Chondrocyte (in vitro differentiated cells): ENCODE data around the gene TBC1D16. TPM values are rescaled to one million over a fixed set of nuclear protein-coding genes. Genes with fewer than 3 reads are reported as not detected.

ENCODE experiments used
- DNase-seq: peaks from one replicate; pipeline ENCODE4 v3.0.0; 2021; ENCODE audit warnings: mixed read lengths, low spot score
- H3K27ac Mint-ChIP-seq: one replicate; pipeline ENCODE4 v1.8.0; 2021; ENCODE audit warnings: mild to moderate bottlenecking, moderate library complexity, mixed read lengths; ENCODE audit not compliant: unreplicated experiment
- H3K27me3 Mint-ChIP-seq: 2 replicates; pipeline ENCODE4 v1.8.0; 2021; ENCODE audit warnings: low read depth, mixed read lengths
- H3K36me3 Mint-ChIP-seq: 2 replicates; pipeline ENCODE4 v1.8.0; 2021; ENCODE audit warnings: low read depth, mixed read lengths
- H3K4me1 Mint-ChIP-seq: 2 replicates; pipeline ENCODE4 v1.8.0; 2021; ENCODE audit warnings: low read depth, mild to moderate bottlenecking, mixed read lengths
- H3K4me3 Mint-ChIP-seq: one replicate; pipeline ENCODE4 v1.8.0; 2021; ENCODE audit warnings: mild to moderate bottlenecking, moderate library complexity, mixed read lengths; ENCODE audit not compliant: unreplicated experiment
- H3K9me3 Mint-ChIP-seq: 2 replicates; pipeline ENCODE4 v1.8.0; 2021; ENCODE audit warnings: low read depth, mixed read lengths
- total RNA-seq: library from RNA; stranded (reverse); gene quantifications from 3 replicates; pipeline ENCODE4 v1.2.1, GENCODE V29; 2021
- TF ChIP-seq, protein P1 (sequence below): fragments of 200-600 bp; sonication (generic); IDR thresholded peaks from 2 replicates; pipeline ENCODE4 v1.5.0; 2021; ENCODE audit warnings: antibody characterized with exemption, mild to moderate bottlenecking, moderate library complexity

TBC1D16 gene
- total RNA-seq, 1 donor from 2014 or later = 51.4 TPM

DNA sequence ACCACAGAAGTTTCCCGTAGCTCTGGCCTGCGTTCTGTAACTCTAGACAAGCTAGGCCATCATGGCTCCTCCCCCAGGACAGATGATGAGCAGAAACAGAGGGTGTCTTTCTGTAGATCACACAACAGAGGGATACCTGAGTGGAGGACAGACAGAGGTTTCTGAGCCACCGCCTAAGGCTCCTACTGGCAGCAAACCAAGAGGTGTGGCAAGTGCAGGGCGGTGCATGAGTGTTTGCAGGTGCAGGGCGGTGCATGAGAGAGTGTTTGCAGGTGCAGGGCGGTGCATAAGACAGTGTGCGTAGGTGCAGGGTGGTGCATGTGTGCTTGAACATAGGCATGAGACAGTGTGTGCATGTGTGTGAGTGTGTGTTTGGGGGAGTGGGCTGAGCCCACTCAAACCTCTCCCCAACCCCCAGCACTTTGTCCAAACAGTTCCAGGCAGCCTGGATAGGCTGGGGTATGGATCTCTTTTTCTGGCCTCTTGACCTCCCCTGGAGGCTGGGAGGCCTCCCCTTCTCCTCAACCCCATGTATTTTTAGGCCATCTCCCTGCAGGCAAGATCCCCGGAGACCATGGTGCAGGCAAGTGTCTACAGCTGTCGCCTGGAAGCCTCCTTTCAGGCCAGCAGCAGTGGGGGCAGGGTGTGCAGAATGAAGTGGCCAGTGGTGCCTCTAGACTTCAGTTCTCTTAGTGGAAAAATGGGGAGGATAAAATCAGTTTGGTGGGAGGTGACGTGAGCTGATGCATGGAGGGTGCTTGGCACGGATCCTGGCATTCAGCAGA lies 143.0 kb downstream of the TBC1D16 start:
- Mint-ChIP-seq H3K4me1 (no peaks in the 10 kb centered on the region), H3K9me3 (no peaks in the 10 kb centered on the region), H3K27ac (no peak overlapping the region), H3K4me3 (no peak overlapping the region), H3K36me3 (no peaks in the 10 kb centered on the region), H3K27me3 (peaks cover 34% of the 10 kb centered on the region)
- DNase-seq = no peak
- TF ChIP-seq, protein P1, sequence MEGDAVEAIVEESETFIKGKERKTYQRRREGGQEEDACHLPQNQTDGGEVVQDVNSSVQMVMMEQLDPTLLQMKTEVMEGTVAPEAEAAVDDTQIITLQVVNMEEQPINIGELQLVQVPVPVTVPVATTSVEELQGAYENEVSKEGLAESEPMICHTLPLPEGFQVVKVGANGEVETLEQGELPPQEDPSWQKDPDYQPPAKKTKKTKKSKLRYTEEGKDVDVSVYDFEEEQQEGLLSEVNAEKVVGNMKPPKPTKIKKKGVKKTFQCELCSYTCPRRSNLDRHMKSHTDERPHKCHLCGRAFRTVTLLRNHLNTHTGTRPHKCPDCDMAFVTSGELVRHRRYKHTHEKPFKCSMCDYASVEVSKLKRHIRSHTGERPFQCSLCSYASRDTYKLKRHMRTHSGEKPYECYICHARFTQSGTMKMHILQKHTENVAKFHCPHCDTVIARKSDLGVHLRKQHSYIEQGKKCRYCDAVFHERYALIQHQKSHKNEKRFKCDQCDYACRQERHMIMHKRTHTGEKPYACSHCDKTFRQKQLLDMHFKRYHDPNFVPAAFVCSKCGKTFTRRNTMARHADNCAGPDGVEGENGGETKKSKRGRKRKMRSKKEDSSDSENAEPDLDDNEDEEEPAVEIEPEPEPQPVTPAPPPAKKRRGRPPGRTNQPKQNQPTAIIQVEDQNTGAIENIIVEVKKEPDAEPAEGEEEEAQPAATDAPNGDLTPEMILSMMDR = no peak

DNA sequence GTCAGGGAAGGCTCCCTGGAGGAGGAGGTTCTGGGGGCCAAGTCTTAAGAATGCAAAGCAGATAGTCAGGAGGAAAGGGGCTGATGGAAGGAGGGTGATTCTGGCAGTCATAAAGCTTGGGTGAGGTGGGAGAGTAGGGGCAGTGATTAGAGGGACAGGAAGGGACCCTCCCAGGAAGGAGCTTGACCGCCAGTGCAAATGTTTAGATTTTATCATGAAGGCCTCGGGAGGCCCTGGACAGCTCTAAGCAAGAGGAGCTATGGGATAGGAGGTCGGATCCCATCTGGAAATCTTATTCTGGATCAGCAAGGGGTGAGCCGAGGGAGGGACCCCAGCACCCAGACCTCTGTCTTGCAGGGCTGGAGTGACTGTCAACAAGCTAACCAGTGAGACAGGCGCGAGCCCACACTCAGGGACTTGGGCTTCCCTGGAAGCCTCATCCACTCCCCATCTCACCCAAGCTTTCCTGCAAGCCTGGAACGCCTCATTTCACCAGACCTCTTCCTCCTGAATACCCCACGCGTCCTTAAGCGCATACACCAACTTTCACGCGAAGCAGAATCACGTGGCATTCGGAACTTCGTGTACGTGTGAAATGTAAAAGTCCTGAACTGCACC lies 144.4 kb downstream of the TBC1D16 start:
- DNase-seq = no peak
- TF ChIP-seq, protein P1 = no peak
- no peaks in the 10 kb centered on the region for H3K4me1 Mint-ChIP-seq
- no peaks in the 10 kb centered on the region for H3K36me3 Mint-ChIP-seq
- H3K9me3 Mint-ChIP-seq = no peaks in the 10 kb centered on the region
- no peak overlapping the region for H3K4me3 Mint-ChIP-seq
- H3K27me3 Mint-ChIP-seq = peaks cover 41% of the 10 kb centered on the region
- no peak overlapping the region for H3K27ac Mint-ChIP-seq

DNA sequence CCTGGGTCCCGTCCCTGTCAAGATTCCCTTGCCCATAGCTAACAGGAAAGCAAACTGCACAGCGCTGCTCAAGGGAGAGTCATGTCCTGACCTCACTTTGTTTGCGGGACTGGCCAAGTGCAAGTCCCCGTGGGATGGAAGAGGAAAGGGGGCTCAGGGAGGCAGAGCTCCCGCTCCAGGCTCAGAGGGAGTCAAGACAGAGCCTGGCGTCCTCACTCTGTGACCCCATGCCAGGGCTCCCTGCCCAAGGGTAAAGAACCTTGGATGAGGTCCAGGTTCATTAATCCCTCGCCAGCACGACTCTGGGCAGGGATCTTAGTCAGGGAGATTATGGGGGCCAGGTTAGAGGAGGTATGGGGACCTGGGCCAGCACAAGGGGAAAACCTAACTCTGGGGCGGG lies 145.0 kb downstream of the TBC1D16 start:
- TF ChIP-seq, protein P1 = no peak
- H3K27me3 Mint-ChIP-seq = peaks cover 44% of the 10 kb centered on the region
- no peak for DNase-seq
- no peaks in the 10 kb centered on the region for H3K9me3 Mint-ChIP-seq
- H3K27ac Mint-ChIP-seq = no peak overlapping the region
- H3K4me3 Mint-ChIP-seq = no peak overlapping the region
- no peaks in the 10 kb centered on the region for H3K4me1 Mint-ChIP-seq
- no peaks in the 10 kb centered on the region for H3K36me3 Mint-ChIP-seq

DNA sequence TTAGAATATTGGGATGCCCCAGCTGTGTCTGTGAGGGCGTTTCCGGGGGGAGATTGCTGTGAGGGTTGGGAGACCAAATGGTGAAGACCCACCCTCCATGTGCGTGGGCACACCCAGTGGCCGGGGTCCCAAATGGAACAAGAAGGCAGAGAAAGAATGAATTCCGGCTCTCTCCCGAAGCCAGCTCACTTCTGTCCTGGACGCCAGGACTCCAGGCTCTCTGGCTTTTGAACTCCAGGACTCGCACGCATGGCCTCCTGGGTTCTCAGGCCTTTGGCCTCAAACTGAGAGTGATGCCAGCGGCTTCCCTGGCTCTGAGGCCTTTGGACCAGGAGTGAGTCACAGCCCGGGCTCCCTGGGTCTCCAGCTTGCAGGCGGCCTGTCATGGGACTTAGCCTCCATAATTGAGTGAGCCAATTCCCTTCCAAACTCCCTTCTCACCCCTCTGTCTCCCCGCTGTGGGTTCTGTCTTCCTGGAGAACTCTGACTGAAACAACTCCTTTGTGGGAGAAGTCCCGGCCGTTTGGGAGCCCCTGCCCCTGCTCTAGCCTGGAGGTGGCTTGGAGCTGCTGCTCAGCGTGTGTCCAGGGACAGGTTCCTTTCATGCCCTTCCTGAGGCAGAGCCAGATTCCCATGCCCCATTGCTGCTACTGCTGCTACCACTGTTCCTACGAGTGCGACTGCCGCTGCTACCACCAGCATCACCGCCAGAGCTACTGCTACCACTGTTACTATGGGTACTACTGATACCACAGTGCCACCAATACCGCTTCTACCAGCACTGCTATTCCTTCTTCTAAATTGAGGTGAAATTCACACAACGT lies 146.6 kb downstream of the TBC1D16 start:
- Mint-ChIP-seq H3K4me1 (no peaks in the 10 kb centered on the region), H3K4me3 (no peak overlapping the region), H3K9me3 (no peaks in the 10 kb centered on the region), H3K27me3 (peaks cover 50% of the 10 kb centered on the region), H3K27ac (no peak overlapping the region), H3K36me3 (no peaks in the 10 kb centered on the region)
- TF ChIP-seq, protein P1 = no peak
- DNase-seq = no peak

DNA sequence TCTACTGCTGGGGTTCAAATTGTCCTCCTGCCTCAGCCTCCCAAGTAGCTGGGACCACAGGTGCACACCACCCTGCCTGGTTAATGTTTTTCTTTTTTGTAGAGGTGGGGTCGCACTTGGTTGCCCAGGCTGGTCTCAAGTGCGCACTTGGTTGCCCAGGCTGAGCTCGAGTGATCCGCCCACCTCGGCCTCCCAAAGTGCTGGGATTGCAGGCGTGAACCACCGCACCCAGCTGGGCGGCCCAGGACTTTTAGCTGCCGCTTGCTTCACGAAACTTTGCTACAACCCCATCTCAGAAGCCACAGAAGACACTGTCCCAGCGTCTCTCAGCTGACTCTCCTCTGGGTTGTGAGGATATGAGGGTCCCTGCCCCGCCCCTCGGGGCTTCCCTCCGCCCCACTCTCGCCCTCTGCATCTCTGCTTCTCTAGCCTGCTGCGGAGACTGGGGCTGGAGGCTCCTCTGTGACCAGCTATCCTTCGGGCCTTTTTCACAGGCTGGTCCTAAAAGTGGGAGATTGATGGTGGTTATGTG lies 147.6 kb downstream of the TBC1D16 start:
- TF ChIP-seq, protein P1 = no peak
- H3K27me3 Mint-ChIP-seq = peaks cover 57% of the 10 kb centered on the region
- no peak overlapping the region for H3K27ac Mint-ChIP-seq
- no peaks in the 10 kb centered on the region for H3K36me3 Mint-ChIP-seq
- no peak for DNase-seq
- no peaks in the 10 kb centered on the region for H3K9me3 Mint-ChIP-seq
- H3K4me1 Mint-ChIP-seq = no peaks in the 10 kb centered on the region
- no peak overlapping the region for H3K4me3 Mint-ChIP-seq
